ENCODE data around the gene SMIM7.

Gene SMIM7

GRCh38 chr19:16659832-16660708 is at the start of gene SMIM7:
Gene SMIM7, minus strand, starts transcription at chr19:16660144. Its CDS starts 34 bp downstream, at chr19:16660110.
- peak within 1 kb of the TSS; percentile 88 for H3K4me3 ChIP-seq (ENCODE audit: low read length)
- no peak for TF ChIP-seq EZH2phosphoT487 (IDR thresholded peaks at IDR 0.05; ENCODE audit: borderline replicate concordance, low read length)
- TF ChIP-seq, protein P1, sequence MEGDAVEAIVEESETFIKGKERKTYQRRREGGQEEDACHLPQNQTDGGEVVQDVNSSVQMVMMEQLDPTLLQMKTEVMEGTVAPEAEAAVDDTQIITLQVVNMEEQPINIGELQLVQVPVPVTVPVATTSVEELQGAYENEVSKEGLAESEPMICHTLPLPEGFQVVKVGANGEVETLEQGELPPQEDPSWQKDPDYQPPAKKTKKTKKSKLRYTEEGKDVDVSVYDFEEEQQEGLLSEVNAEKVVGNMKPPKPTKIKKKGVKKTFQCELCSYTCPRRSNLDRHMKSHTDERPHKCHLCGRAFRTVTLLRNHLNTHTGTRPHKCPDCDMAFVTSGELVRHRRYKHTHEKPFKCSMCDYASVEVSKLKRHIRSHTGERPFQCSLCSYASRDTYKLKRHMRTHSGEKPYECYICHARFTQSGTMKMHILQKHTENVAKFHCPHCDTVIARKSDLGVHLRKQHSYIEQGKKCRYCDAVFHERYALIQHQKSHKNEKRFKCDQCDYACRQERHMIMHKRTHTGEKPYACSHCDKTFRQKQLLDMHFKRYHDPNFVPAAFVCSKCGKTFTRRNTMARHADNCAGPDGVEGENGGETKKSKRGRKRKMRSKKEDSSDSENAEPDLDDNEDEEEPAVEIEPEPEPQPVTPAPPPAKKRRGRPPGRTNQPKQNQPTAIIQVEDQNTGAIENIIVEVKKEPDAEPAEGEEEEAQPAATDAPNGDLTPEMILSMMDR (IDR thresholded peaks at IDR 0.05; ENCODE audit: low read depth, low read length, poor library complexity, severe bottlenecking): peak; percentile 49
- H3K27ac ChIP-seq (ENCODE audit: low read depth, low read length): peak within 1 kb of the TSS; percentile 95
- no peaks in the 10 kb centered on the region for H3K9me3 ChIP-seq (ENCODE audit: control insufficient read depth, insufficient read depth, low read length)
- H3K4me2 ChIP-seq (ENCODE audit: low read length): peak within 1 kb of the TSS; percentile 93
- peaks cover 41% of the 10 kb centered on the region for H3K4me1 ChIP-seq (ENCODE audit: control insufficient read depth, low read length)
- H3K36me3 ChIP-seq (ENCODE audit: control insufficient read depth, low read length): peaks cover 53% of the 10 kb centered on the region
- no peaks in the 10 kb centered on the region for H3K9me2 ChIP-seq (replicated peaks; ENCODE audit: control insufficient read depth, low read length)
- H3F3A ChIP-seq (ENCODE audit: control insufficient read depth, insufficient read depth): peaks cover 8% of the 10 kb centered on the region
- no peaks in the 10 kb centered on the region for H3K27me3 ChIP-seq (ENCODE audit: control insufficient read depth, low read length)
- peaks cover 86% of the 10 kb centered on the region for H3K79me2 ChIP-seq (ENCODE audit: control insufficient read depth, low read length)
- H4K20me1 ChIP-seq (ENCODE audit: control insufficient read depth, insufficient read depth, low read depth, low read length): peaks cover 20% of the 10 kb centered on the region

DNA sequence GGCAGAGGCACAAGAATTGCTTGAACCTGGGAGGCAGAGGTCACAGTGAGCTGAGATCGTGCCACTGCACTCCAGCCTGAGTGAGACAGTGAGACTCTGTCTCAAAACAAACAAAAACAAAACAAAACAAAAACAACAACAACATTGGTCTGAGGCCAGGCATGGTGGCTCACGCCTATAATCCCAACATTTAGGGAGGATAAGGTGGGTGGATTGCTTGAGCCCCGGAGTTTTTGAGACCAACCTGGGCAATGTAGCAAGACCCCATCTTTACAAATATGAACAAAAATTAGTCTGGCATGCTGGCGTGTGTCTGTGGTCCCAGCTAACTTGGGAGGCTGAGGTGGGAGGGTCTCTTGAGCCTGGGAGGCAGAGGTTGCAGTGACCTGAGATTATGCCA is 43.7 kb upstream of the SMIM7 start:
- no peaks in the 10 kb centered on the region for H3K27me3 ChIP-seq (ENCODE audit: control insufficient read depth, low read length)
- no peaks in the 10 kb centered on the region for H3K36me3 ChIP-seq (ENCODE audit: control insufficient read depth, low read length)
- H3K9me3 ChIP-seq (ENCODE audit: control insufficient read depth, insufficient read depth, low read length): no peaks in the 10 kb centered on the region
- H3K4me1 ChIP-seq (ENCODE audit: control insufficient read depth, low read length): no peaks in the 10 kb centered on the region
- no peaks in the 10 kb centered on the region for H4K20me1 ChIP-seq (ENCODE audit: control insufficient read depth, insufficient read depth, low read depth, low read length)
- H3K4me3 ChIP-seq (ENCODE audit: low read length): no peak overlapping the region
- TF ChIP-seq, protein P1 (IDR thresholded peaks at IDR 0.05; ENCODE audit: low read depth, low read length, poor library complexity, severe bottlenecking): no peak
- no peak for TF ChIP-seq EZH2phosphoT487 (IDR thresholded peaks at IDR 0.05; ENCODE audit: borderline replicate concordance, low read length)
- H3K4me2 ChIP-seq (ENCODE audit: low read length): no peak overlapping the region
- H3F3A ChIP-seq (ENCODE audit: control insufficient read depth, insufficient read depth): no peaks in the 10 kb centered on the region
- H3K9me2 ChIP-seq (replicated peaks; ENCODE audit: control insufficient read depth, low read length): no peaks in the 10 kb centered on the region
- H3K27ac ChIP-seq (ENCODE audit: low read depth, low read length): no peak overlapping the region
- no peaks in the 10 kb centered on the region for H3K79me2 ChIP-seq (ENCODE audit: control insufficient read depth, low read length)

- no peak for TF ChIP-seq EZH2phosphoT487 (IDR thresholded peaks at IDR 0.05; ENCODE audit: borderline replicate concordance, low read length)
- TF ChIP-seq, protein P1 (IDR thresholded peaks at IDR 0.05; ENCODE audit: low read depth, low read length, poor library complexity, severe bottlenecking): no peak
- Histone ChIP-seq H3K36me3 (ENCODE audit: control insufficient read depth, low read length) (no peaks in the 10 kb centered on the region), H3K4me3 (ENCODE audit: low read length) (no peak overlapping the region), H3K9me3 (ENCODE audit: control insufficient read depth, insufficient read depth, low read length) (no peaks in the 10 kb centered on the region), H3K27ac (ENCODE audit: low read depth, low read length) (no peak overlapping the region), H3K27me3 (ENCODE audit: control insufficient read depth, low read length) (no peaks in the 10 kb centered on the region), H3K9me2 (replicated peaks; ENCODE audit: control insufficient read depth, low read length) (no peaks in the 10 kb centered on the region), H4K20me1 (ENCODE audit: control insufficient read depth, insufficient read depth, low read depth, low read length) (no peaks in the 10 kb centered on the region), H3K4me1 (ENCODE audit: control insufficient read depth, low read length) (no peaks in the 10 kb centered on the region), H3K4me2 (ENCODE audit: low read length) (no peak overlapping the region), H3F3A (ENCODE audit: control insufficient read depth, insufficient read depth) (no peaks in the 10 kb centered on the region), H3K79me2 (ENCODE audit: control insufficient read depth, low read length) (no peaks in the 10 kb centered on the region)
Observed at GRCh38 chr19:16702123-16702522, 42.2 kb upstream of the SMIM7 start.
